GM18858 (cell line): Measurements from ENCODE around the gene PDGFD.

ENCODE experiments used
- ATAC-seq: cut with Tn5 transposase; IDR thresholded peaks from one replicate; pipeline ENCODE4 v1.9.1; 2021; ENCODE audit not compliant: unreplicated experiment

PDGFD gene

DNA sequence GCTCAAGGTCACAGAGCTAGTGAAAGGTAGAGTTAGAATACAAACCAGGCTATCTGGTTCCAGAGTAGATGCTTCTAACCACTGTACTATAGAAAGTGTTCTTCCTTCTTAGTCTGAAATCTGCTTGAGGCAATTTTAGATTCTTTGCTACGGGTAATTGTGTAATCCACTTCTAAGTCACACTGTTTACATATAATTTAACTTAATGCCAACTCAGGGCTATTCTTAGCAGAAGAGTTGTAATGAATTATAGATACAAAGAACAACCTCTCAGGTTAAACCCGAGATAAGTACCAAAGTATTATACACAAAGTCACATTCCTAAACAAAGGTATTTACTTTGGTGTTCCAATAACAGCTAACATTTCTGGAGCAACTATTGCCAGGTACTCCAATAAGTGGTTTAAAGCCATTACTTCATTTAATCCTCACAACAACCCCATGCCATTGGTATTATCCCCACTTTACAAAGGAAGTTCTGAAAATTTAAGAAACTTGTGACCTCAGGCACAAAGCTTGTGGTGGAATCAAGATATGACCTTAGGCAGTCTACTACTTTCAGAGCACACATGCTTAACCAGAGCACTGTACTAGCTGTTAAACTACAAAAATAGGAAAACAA, 158.6 kb downstream of the PDGFD start:
- no peak for ATAC-seq

GRCh38 chr11:104003491-104003890, 160.5 kb downstream of the PDGFD start:
- ATAC-seq, result no peak

DNA sequence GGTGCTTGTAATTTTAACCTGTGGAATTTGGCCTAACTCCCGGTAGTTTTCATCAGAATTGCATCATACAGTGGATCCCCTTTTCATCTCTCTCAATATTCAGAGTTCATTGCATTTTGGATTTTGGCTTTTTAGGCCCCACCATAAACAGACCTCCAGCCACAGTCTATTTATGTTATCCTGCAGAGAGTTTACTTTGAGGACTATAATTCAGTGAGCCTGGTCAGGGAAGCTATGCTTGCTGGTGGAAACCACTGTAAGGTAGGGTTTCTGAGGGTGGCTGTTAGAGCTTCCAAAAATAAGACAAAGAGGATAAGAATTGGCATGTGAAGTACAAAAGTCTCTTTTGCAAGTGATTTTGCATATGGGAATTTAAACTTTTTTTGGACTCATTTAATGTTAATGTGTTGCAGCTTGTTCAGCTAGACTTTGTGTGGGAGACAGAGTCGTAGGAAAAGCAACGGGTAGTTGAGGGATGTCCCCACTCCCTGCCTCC, 162.3 kb downstream of the PDGFD start:
- ATAC-seq, result no peak

DNA sequence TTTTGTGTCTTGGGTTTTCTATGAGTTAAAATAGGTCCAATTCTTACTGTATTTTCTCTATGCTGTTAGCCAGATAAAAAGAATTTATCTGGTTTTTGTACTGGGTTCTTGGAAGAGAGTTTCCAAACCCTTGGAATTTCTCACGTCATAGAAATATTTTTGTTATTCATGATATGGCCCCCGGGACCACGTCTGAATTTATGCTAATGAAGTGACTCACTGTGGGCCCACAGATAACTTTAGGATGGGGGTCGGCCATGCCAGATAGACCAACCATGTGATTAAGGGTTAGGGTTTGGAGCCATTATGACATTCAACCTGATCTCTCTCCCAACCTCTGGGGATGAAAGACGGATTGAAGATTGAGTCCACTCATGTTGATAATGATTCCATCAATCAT, 163.1 kb downstream of the PDGFD start:
- no peak for ATAC-seq

DNA sequence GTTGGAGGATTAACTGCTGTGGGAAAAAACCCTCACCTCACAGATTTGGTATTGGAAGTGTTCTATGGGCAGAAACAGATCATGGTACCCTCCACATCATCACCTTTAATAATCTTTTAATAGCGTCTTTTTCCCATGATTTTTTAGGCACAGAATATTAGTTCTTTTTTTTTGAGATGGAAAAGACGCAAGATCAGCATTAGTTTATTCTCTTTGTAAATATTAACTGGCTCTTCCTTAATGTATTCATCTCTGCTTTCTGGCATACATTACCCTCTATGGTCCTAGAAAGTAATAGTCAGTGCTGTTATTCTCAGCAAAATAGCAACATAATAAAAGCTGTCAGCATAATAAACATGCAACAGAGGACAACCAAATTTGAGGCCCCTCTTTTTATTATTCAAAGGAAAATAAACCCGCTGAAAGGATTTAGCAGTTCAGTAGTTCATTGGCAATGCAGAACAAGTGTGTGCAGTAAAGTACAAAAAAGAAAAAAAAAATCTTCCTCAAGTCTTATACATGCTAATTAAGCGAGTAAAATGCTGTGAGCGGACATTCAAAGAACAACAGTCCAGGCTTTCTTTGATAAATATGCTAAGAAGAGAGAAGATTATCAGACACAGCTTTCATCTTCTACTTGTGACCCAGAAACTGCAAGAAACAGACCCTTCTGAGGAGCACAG, 165.0 kb downstream of the PDGFD start:
- no peak for ATAC-seq

DNA sequence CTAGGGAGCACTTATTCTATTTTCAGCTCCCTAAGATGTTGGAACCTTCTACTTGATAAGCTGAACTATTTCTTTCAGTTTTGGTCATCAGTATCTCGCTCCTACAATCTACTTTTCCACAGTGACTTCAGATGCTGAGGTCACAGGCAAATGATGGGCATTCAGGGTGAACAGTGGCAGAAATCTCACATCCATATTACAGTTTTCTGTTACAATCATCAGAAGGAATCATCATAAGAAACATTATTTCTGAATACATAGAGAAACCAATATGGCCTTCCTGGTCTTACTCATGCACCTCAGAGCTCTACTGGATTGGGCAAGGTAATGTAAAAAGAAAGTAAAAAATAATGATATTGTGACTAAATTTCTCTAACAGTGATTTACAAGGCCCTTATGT, 166.9 kb downstream of the PDGFD start:
- ATAC-seq, result peak; percentile 87

DNA sequence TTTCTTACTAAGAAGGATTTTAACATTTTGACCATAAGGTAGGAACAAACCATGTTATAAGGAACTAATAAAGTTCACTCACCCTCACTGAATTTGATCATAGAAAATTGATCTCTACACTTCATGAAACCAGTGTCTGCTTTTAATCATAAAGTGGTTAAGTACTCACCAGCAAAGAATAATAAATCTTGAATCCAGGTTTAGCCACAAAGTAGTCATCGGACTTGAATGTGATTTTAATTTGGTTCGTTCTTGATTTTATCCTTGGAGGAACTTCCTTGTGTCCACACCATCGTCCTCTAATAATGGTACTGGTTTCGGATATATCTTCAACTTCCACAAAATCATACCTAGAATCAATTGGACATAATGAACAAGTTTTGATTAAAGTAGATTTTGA, 168.1 kb downstream of the PDGFD start:
- ATAC-seq, result no peak

- no peak for ATAC-seq
These were observed 169.4 kb downstream of the PDGFD start for GRCh38 chr11:103994518-103994917.

- ATAC-seq, result no peak
These were observed 169.9 kb downstream of the PDGFD start for GRCh38 chr11:103994094-103994493.

DNA sequence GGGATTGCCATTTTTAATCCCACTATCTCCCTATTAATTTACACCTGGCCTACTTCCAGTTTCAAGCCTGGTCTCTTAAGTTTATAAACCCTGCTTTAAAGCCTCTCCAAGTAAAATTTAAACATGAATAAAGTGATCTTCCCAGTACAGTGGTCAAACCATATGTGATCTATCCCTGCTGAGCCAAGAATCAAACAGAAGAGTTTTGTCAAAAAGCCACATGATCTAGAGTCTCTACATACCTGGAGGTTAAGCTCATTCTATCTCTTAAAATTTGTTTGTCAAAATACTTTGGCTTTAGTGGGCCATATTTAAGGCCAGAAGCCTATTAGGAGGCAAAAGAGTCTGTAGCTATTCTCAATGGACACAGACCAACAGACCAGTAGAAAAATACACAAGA, 170.4 kb downstream of the PDGFD start:
- no peak for ATAC-seq

DNA sequence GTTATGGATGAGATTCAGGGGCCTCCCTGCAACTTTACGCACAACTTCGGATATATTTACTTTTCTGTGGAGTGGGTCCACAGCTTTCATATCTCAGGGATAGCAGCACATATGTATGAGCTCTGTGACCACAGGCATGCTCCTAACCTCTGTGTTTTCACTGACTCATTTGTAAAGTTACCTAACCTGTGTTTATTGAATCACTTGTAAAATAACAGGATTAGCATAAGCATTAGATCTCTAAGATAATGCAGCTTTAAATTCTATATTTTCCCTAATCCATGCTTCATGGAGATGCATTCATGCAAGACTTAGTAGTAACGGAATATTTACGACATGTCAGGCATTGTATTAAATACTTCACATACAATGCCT, 175.4 kb downstream of the PDGFD start:
- no peak for ATAC-seq

- ATAC-seq, result no peak
These were observed 176.0 kb downstream of the PDGFD start for GRCh38 chr11:103987629-103988594.

GRCh38 chr11:103985041-103985440, 178.9 kb downstream of the PDGFD start:
- no peak for ATAC-seq

GRCh38 chr11:103980108-103980507, 183.8 kb downstream of the PDGFD start:
- ATAC-seq, result no peak

DNA sequence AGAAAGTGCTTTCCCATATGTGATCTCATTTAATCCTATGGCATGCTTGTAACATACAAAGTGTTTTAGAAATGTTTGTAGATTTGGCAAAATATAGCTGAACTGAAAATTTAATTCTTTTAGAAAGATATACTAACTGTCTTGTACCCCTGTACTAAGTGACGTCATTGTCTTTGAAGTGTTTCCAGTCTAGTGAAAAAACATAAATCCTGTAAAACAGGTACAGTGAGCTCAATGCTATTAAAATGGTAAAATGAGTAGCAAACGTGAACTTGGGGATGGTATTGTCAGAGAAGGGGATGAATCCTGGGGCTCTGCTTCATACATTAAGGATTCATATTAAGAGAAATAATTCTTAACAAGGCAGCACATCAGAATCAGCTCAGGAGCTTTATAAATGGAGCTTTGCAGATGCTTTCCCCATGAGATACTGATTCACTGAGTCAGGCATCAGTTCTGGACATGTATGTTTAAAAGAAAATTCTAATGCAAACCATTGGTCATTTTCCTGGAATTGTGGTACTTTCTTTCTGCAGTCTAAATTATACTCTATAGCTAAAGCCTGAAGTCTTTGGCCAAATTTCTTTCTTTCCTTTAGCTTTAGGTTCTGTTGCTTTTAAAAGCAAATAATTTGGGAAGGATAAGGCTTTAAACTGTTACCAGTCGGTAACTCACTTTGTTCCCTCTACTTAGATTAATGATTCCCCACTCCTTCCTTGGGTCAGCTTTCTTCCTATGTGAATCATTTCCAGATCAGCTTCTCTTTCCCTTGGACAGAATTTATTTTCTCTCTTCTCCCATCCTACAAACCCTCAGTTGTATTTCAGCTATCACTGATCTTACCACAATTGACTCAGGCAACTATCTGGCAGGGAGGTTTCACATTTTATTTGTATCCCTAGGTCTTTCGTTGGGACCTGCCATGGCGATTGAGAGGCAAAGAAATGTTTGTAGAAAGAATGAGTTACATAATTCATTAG, 185.0 kb downstream of the PDGFD start:
- ATAC-seq, result no peak

- ATAC-seq, result no peak
These were observed 191.9 kb downstream of the PDGFD start for GRCh38 chr11:103972013-103972412.

DNA sequence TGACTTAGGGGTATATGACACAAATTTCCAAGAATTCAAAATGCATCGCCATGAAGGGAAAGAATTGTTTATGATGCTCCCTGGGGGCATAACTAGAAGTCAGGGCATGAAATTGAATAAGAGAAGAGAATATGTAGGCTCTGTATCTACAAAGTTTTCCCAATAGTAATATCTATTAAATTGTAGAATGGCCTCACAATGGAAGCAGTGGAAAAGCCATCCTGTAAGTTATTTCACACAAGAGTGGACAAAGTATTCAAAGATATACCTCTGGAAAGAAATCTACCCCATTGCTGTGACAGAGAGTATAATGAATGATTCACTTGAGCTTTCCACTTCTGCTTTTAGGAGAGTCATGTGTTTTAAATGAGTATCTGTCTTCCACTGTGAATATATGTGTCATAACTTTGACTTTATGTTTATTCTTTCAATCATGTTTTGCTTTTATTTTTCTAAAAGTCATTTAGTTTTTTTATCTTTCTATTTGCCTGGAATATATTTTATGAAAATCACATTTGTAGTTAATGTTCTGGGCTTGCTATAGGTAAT, 193.2 kb downstream of the PDGFD start:
- ATAC-seq, result peak; percentile 99

GRCh38 chr11:103968685-103969084, 195.3 kb downstream of the PDGFD start:
- no peak for ATAC-seq

GRCh38 chr11:103967985-103968384, 196.0 kb downstream of the PDGFD start:
- ATAC-seq, result no peak

GRCh38 chr11:103964390-103964789, 199.6 kb downstream of the PDGFD start:
- ATAC-seq, result no peak
